ENCODE data around the gene TFR2. TPM values are rescaled to one million over a fixed set of nuclear protein-coding genes. Genes with fewer than 3 reads are reported as not detected.
A peak's percentile ranks its signal among the peaks of the same experiment; 100 is the strongest.
"Not testable (repeated sequence)": the region's sequence is repeated elsewhere in the genome, so short reads cannot be mapped to it uniquely, and the experiment has no call there.

Gene TFR2
- polyA plus RNA-seq, 10 donors = 0.46 to 1.4 (median 0.98) TPM

DNA sequence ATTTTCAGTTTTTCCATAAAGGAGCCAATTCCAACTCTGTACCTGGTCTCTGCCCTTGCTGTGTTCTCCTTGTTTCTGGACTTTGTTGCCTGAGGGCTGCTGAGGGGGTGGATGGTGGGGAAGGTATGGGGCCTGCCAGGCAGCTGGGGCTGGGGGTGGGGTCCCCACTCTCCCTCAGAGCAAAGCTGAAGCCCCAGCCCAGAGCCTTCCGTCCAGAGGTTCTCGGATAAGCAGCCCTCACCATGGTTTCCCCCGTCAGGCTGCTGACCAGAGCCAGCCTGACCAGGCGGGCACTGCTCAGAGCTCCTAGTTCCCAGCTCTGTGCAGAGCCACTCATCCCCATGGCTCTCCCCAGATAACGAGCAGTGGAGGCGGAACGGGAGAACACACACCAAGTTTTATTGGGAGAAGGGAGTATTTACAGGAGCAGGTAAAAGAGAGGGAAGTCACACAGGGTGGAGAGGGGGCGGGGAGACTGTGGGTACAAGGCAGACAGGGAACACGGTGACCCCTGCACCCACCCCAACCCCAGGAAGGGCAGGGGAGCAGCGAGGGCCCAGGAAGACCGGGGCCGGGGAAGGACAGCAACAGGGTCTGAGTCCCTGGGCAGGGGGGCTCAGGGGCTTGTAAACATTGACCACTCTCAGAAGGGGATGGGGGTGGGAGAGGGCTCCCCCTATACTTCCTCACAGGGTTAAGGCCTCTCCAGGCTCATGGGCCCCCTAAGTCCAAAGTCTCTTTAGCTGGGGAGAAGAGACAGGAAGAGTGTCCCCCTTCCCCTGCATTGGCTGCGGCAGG, 38.0 kb upstream of the TFR2 start:
- DNase-seq = peak in 1 of 3 donors; percentile 16

DNA sequence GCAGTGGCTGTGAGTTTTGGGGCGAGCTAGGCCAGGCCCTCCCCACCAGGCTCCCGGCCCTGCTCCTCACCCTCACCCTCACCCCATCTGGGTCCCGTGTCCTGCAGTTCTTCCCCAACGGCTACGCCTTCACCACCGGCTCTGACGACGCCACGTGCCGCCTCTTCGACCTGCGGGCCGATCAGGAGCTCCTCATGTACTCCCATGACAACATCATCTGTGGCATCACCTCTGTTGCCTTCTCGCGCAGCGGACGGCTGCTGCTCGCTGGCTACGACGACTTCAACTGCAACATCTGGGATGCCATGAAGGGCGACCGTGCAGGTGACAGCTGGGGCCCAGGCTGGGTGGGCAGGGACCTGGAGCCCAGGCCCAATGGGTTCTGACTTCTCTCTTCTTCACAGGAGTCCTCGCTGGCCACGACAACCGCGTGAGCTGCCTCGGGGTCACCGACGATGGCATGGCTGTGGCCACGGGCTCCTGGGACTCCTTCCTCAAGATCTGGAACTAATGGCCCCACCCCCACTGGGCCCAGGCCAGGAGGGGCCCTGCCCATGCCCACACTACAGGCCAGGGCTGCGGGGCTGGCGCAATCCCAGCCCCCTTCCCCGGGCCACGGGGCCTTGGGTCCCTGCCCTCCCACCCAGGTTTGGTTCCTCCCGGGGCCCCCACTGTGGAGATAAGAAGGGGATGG, 37.1 kb upstream of the TFR2 start:
- DNase-seq = peak in 1 of 3 donors; percentile 30

DNA sequence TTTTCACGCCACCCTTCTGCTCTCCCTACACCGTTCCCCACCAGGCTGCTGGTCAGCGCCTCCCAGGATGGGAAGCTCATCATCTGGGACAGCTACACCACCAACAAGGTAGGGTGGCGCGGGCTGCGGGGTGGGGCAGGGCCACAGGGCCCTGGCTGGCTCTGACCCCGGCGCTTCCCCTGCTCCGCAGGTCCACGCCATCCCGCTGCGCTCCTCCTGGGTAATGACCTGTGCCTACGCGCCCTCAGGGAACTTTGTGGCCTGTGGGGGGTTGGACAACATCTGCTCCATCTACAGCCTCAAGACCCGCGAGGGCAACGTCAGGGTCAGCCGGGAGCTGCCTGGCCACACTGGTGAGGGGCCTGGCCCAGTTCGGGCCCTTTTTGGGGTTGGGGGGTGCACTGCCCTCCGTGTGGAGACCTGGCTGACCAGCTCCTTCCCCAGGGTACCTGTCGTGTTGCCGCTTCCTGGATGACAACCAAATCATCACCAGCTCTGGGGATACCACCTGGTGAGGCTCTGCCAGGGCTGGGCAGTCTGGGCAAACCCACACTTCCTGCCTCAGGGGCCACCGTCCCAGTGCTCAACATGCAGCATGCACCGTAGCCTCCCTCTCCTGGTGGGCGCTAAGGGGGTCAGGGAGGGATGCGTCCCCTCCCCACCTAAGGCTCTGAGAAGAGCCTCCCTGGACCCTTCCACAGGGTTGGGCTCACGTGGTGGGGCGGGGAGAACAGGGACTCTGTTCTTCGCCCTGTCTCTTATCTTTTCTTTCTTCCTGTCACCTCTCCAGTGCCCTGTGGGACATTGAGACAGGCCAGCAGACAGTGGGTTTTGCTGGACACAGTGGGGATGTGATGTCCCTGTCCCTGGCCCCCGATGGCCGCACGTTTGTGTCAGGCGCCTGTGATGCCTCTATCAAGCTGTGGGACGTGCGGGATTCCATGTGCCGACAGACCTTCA, 36.2 kb upstream of the TFR2 start:
- no peak for DNase-seq

DNA sequence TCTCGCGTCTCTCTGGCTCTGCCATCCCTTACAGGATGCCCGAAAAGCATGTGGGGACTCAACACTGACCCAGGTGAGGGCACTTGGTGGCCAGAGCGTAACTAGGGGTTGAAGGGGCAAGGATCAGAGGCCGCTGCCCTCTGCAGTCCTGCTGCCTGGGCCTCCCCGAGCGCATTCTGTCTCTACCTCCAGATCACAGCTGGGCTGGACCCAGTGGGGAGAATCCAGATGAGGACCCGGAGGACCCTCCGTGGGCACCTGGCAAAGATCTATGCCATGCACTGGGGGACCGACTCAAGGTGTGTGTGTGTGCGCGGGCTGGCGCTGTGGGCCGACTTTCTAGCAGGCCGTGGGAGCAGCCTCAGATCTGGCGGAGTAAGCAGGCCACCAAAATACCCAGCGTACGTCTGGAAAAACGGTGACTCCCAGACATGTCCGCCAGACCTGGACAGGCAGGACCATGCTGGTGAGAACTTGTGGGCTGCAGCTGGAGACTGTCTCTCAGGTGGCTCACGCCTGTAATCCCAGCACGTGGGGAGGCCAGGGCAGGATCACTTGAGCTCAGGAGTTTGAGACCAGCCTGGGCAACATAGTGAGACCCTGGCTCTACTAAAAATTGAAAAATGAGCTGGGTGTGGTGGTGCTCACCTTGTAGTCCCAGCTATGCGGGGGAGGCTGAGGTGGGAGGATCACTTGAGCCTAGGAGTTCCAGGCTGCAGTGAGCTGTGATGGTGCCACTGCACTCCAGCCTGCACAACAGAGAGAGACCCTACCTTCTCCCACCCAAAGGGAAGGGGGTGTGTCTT, 35.4 kb upstream of the TFR2 start:
- DNase-seq = peak in 1 of 3 donors; percentile 18

DNA sequence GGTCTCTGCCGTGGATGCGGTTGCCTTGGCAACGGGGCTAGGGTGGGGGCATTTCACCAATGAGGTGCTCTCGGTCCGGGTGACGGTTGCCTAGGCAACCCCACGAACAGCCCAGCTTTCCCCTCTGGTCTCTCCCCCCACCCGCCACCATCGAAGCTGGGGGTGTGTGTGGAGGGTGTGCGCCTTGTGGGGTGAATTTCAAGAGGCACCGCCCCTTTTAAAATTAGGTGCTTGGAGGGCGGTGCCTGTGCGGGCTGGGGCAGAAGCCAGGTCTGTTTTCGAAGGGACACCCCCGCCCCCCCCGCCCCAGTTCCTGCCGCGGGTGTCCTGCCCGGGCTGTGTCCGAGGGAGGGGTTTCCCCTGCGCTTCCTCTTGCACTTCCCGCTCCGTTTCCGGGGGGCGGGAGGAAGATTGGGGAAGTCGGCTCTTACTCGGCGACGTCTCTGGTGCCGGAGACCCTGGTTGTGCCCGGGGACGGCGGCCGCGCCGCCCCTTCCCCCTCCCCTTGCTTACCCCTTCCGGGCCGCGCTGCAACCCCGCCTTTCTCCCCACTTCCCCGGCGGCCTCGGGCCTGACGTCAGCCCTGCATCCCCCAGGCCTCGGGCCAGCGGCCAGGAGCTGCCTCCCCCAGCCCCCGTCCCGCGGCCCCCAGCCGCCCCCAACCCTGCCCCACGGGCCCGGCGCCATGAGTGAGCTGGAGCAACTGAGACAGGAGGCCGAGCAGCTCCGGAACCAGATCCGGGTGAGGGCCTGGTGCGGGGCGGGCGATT, 34.4 kb upstream of the TFR2 start:
- DNase-seq = peak; percentile 45 to 89 (median 73)

DNA sequence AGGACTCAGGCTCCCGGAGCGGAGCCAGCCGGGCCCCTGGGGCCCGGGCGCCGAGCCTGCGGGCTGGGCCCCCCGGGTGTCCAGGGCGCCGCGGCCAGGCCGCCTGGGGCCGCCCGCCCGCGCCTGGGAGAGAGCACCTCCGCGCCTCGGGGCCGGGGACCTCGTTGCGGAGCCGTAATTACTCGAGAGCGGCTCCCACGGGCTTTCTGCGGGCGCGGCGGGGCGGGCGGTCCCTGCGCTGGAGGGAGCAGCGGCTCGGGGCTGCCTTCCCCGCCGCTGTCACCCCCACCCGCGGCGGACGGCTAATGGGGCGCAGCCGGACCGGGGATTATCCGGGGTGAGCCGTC, 33.7 kb upstream of the TFR2 start:
- DNase-seq = no peak

DNA sequence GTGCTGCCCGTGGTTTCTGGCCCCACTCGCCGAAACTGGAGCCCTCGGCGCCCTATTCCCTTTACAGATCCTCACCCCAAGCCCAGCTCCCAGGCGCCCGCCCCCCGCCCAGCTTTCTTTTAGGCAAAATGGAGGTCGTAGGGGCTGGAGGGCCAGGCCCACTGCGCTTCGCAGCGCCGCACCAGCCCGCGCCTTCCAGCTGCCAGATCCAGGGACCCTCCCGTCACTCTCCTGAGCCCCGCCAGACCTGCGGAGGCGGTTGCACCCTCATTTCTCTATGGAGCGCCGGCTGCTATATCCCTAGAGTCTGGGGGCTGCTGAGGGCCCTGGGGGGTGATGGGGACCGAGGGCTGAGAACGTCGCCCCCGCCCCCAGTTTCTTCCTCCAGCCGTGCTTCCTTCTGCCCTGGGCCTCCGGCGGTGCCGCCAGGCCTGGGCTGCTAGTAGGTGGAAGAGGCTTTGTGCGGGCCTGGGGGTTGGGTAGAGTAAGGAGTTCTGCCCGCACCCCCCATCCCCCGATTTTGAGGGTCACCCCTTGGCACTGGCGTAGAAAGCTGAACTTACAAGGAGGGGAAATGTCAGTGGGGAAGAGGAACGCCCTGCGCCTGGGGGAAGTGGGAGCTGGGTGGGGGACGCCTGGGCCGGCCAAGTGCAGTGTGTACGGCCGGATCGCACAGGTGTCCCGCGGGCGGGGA, 33.2 kb upstream of the TFR2 start:
- peak in 1 of 3 donors; percentile 74 for DNase-seq

DNA sequence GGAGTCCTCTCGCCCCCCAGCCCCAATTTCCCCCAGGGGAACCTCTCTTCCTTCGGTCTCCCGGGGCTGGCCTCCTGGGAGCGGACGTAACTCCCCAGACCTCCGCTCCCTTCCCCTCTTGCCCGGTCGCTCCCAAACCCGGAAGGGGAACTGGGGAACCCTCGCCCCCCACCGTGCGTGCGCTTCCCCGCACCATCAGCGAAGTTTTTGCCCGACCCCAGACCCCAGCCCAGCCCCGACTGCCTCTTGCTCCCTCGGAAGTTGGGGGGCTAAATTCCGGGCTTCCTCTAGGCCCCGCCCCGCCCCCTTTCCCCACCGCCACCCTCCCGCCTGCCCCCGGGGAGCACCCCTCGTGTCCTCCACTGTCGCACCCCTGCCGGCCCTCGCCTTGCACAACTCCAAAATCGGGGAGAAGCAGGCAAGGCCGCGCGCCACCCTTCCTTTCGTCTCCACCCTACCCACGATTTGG, 32.6 kb upstream of the TFR2 start:
- DNase-seq = peak in 2 of 3 donors; percentile 52 to 76

DNA sequence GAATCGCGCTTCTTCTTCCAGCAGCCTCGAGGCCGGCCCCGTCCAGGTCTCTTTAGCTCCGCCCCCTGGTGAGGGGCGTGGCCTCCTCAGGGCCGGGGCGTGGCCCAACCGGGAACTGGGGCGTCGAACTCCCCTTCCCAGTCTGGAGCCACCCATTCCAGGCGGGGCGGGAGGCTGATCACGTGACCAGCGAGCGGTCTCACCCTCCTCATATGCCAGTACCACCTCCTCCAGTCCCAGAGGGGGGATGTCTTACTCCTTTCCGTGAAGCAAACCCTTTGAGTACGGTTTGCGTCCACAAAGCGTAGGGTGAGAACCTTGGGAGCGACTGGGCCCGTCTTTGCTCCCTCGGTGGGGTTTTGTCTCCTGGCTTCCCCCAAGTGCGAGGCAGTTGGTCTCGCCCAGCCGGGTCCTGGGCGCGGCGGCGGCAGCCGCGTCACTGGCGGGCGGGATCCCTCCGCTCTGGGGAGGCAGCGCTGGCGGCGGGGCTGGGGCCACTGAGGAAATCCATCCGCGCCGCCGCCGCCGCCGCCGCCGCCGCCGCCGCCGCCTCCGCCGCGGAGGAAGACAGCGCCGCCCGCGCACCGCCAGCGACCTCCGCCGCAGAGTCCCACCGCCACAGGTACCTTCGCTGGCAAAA, 32.1 kb upstream of the TFR2 start, which contains the start of gene GNB2:
TSS of gene GNB2 (plus strand) at position 439 of the 640 bp plus-strand sequence. CDS start 2,526 bp downstream, outside the sequence.
- DNase-seq = peak; percentile 98 to 100 (median 99)

DNA sequence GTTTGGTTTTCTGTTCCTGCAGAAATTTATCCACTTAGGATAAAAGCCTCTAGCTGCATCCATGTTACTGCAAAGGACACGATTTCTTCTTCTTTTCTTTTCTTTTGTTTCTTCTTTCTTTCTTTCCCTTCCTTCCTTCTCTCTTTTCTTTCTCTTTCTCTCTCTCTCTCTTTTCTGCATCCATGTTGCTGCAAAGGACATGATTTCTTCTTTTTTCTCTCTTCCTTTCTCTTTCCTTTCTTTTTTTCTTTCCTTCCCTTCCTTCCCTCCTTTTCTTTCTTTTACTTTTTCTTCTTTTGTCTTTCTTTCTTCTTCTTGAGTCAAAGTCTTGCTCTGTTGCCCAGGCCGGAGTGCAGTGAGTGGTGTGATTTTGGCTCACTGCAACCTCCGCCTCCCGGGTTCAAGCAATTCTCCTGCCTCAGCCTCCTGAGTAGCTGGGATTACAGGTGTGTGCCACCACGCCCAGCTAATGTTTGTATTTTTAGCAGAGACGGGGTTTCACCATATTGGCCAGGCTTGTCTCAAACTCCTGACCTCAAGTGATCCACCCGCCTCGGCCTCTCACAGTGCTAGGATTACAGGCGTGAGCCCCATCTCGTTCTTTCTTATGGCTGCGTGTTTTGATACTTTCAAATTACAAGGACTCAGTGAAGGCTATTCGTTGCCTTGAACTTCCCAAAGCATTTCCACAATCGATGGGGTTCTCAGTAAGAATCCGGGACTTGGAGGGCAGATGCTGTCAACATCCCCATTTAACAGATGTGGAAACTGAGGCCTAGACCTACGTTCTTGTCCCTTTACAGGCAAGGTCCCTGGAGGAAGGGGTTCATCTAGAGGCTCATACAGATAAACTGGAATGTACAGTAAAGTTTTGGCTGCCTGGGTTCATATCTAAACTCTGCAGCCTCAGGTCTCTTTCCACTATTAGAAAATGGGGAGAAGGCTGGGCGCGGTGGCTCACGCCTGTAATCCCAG, 30.3 kb upstream of the TFR2 start:
- no peak for DNase-seq

DNA sequence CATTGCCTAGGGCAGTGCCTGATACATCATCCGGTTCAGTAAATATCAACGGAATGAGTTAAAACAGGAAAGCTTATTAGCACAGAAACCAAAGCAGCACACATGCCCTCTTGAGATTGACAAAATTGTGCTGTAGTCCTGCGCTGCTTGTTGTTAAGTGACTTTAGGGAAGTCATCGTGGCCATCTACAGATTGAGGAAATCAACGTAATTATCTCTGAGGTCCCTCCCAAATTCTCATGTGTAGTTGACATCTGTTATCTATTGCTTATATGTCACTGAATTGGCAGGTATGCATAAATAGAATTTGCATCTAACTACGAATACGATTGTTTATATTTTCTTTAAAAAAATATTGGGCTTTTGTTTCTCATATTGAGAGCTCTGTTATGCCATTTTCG, 28.7 kb upstream of the TFR2 start:
- no peak for DNase-seq

DNA sequence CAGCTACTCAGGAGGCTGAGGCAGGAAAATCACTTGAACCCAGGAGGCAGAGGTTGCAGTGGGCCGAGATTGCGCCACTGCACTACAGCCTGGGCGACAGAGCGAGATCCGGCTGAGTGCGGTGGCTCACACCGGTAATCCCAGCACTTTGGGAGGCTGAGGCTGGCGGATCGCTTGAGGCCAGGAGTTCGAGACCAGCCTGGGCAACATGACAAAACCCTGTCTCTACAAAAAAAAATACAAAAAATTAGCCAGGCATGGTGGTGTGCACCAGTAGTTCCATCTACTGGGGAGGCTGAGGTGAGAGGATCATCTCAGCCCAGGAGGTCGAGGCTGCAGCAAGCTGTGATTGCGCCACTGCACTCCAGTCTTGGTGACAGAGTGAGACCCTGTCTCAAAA, 27.8 kb upstream of the TFR2 start:
- DNase-seq = not testable (repeated sequence)

DNA sequence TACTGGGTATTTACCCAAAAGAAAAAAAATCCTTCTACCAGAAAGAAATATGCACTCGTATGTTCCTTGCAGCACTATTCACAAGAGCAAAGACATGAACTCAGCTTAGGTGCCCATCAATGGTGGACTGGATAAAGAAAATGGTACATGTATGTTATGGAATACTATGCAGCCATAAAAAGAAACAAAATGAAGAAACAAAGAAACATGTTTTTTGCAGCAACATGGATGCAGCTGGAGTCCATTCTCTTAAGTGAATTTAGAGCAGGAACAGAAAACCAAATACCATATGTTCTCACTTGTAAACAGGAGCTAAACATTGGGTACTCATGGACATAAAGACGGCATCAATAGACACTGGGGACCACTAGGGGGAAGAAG, 26.7 kb upstream of the TFR2 start:
- DNase-seq = no peak

DNA sequence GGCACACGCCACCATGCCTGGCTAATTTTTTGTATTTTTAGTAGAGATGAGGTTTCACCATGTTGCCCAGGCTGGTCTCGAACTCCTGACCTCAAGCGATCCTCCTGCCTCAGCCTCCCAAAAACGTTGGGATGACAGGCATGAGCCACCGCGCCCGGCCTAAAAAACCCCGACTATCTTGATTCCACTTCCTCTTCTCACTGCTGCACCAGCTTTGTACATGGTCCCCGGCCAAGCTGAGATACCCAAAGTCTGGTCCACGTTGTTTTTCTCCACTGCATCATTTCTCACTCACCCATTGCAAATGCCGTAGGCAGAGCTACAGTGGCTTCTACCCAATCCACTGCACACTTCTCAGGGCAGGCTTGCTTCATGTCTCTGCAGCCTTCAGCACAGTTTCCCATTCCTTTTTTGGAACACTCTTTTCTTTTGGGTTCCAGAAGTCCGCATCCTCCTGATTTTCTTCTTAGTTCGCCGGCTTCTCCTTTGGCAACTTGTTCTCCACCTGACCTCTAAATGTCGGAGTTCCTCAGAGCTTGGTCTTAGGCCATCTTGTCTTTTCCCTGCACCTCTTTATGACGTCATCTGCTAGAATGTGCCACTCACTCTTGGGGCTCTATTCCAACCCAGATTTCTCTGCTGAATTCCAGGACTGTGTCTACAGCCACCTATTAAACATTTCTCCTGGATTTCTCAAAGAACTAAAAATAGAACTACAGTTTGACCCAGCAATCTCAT, 26.1 kb upstream of the TFR2 start:
- DNase-seq = no peak

DNA sequence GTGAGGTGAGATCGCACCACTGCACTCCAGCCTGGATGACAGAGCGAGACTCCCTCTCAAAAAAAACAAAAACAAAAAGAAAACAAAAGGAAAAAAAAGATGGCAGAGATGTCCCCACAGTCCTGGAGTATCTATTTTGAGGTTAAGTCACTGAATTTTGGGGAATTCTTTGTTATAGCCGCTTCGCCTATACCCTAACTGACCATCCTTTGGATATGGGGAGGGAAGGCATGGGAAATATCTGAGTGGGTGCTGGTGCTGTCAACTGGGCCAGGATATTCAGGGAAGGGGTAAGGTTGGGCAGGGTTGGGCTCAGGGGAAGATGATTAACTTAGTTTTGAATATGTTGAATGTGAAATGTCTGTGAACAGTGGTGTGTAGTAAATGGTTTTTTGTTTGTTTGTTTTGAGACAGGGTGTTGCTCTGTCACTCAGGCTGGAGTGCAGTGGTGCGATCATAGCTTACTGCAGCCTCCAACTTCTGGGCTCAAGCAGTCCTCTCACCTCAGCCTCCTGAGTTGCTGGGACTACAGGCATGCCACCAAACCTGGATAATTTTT, 23.9 kb upstream of the TFR2 start:
- DNase-seq = no peak

DNA sequence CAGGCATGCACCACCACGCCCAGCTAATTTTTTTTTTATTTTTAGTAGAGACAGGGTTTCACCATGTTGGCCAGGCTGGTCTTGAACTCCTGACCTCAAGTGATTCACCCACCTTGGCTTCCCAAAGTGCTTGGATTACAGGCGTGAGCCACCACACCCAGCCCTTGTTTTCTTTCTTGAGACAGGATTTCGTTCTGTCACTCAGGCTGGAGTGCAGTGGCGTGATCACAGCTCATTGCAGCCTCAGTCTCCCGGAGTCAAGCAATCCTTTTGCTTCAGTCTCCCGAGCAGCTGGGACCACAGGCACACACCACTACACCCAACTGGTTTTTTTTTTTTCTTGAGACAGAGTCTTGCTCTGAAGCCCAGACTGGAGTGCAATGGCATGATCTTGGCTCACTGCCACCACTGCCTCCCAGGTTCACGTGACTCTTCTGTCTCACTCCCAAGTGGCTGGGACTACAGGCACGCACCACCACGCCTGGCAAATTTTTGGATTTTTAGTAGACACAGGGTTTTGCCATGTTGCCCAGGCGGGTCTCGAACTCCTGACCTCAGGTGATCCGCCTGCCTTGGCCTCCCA, 20.9 kb upstream of the TFR2 start:
- DNase-seq = not testable (repeated sequence)
